Umbilical cord (tissue), 2 donors: ENCODE data around the gene POM121L12. TPM values are rescaled to one million over a fixed set of nuclear protein-coding genes. Genes with fewer than 3 reads are reported as not detected.
A peak's percentile ranks its signal among the peaks of the same experiment; 100 is the strongest.

Source experiments
- DNase-seq: peaks from one replicate; pipeline ENCODE4 v3.0.0-alpha.2; 2015; ENCODE audit warnings: low spot score
- total RNA-seq: library from RNA; depleted of rRNA; stranded (reverse); fragments of >200 nt; gene quantifications from one replicate; pipeline ENCODE4 v1.2.3, GENCODE V29; 2014; ENCODE audit warnings: low replicate concordance; ENCODE audit not compliant: insufficient read depth

The POM121L12 gene
- total RNA-seq = not detected

- no peak for DNase-seq
These were observed at the start of gene POM121L12 for GRCh38 chr7:53035499-53036412. TSS of gene POM121L12 (plus strand) at chr7:53035633. CDS start at chr7:53035672, 39 bp downstream.

- no peak for DNase-seq
These were observed 43.4 kb upstream of the POM121L12 start for GRCh38 chr7:52992001-52992400.

GRCh38 chr7:52992479-52993162 lies 42.8 kb upstream of the POM121L12 start:
- DNase-seq = no peak

- DNase-seq = peak; percentile 1
These were observed 39.8 kb upstream of the POM121L12 start for GRCh38 chr7:52995676-52996075.

GRCh38 chr7:53001221-53001620 lies 34.2 kb upstream of the POM121L12 start:
- peak; percentile 1 for DNase-seq

- DNase-seq = no peak
These were observed 33.0 kb upstream of the POM121L12 start for GRCh38 chr7:53002389-53002788.

- DNase-seq = no peak
These were observed 31.6 kb upstream of the POM121L12 start for GRCh38 chr7:53003653-53004445.

- DNase-seq = peak; percentile 1
These were observed 21.5 kb upstream of the POM121L12 start for GRCh38 chr7:53013925-53014324.

GRCh38 chr7:53015463-53015862 lies 20.0 kb upstream of the POM121L12 start:
- DNase-seq = no peak

- DNase-seq = no peak
These were observed 12.5 kb upstream of the POM121L12 start for GRCh38 chr7:53022893-53023292.

- DNase-seq = no peak
These were observed 13.2 kb downstream of the POM121L12 start for GRCh38 chr7:53048638-53049037.

GRCh38 chr7:53050433-53050832 lies 15.0 kb downstream of the POM121L12 start:
- DNase-seq = no peak

- no peak for DNase-seq
These were observed 24.2 kb downstream of the POM121L12 start for GRCh38 chr7:53059591-53059990.

GRCh38 chr7:53060066-53060465 lies 24.6 kb downstream of the POM121L12 start:
- no peak for DNase-seq

- no peak for DNase-seq
These were observed 27.4 kb downstream of the POM121L12 start for GRCh38 chr7:53062796-53063195.

- no peak for DNase-seq
These were observed 33.2 kb downstream of the POM121L12 start for GRCh38 chr7:53068673-53069072.

- no peak for DNase-seq
These were observed 35.5 kb downstream of the POM121L12 start for GRCh38 chr7:53070883-53071282.
